ENCODE results near the gene SLC25A13. TPM values are rescaled to one million over a fixed set of nuclear protein-coding genes. Genes with fewer than 3 reads are reported as not detected.

Gene SLC25A13
- total and polyA plus RNA-seq, 9 of the 15 experiments (the other 6 are each of a cell fraction or from before 2014, with no cell fraction given) = 21.4 to 80.2 (median 58.7) TPM

- no peak for TF ChIP-seq GMEB1 (CRISPR knock-in tag; IDR thresholded peaks at IDR 0.05)
- TF ChIP-seq ZBTB40 (IDR thresholded peaks at IDR 0.05) = no peak
- no peak for TF ChIP-seq ZBTB40 (CRISPR knock-in tag; IDR thresholded peaks at IDR 0.05)
- TF ChIP-seq FOXA3 (CRISPR knock-in tag; conservative IDR thresholded peaks at IDR 0.05 in 1 of 2, IDR thresholded peaks at IDR 0.05 in 1 of 2) = no peak
- no peak for TF ChIP-seq SIN3B (IDR thresholded peaks at IDR 0.05; ENCODE audit: low read depth)
- no peak for TF ChIP-seq TRIM28 (IDR thresholded peaks at IDR 0.05)
- no peak for TF ChIP-seq ZNF79 (CRISPR knock-in tag; IDR thresholded peaks at IDR 0.05; ENCODE audit: low read depth)
- no peak; the same call in 1 of the 2 replicates for TF ChIP-seq EP400 (IDR thresholded peaks at IDR 0.05)
- no peak for TF ChIP-seq SMARCB1 (IDR thresholded peaks at IDR 0.05; ENCODE audit: insufficient read length, low read depth)
- TF ChIP-seq ZNF57 (CRISPR knock-in tag; IDR thresholded peaks at IDR 0.05) = no peak
- no peak for TF ChIP-seq ZNF77 (CRISPR knock-in tag; IDR thresholded peaks at IDR 0.05)
- peak; percentile 34; the same call in 1 of the 2 replicates for TF ChIP-seq TAL1 (IDR thresholded peaks at IDR 0.05)
- peak; percentile 73 for TF ChIP-seq ARID1B (IDR thresholded peaks at IDR 0.05)
- TF ChIP-seq CBX1 (IDR thresholded peaks at IDR 0.05; ENCODE audit: low read depth) = no peak
- TF ChIP-seq DPF2 (IDR thresholded peaks at IDR 0.05) = peak; percentile 47
- TF ChIP-seq ZNF655 (CRISPR knock-in tag; IDR thresholded peaks at IDR 0.05) = no peak
- no peak for TF ChIP-seq SMAD2 (IDR thresholded peaks at IDR 0.05; ENCODE audit: low read depth, low read length)
- TF ChIP-seq ZBED1 (IDR thresholded peaks at IDR 0.05) = no peak
- 0 out of 2 replicates have a peak, but pooled peaks have one; percentile 39 for TF ChIP-seq GATA2 (CRISPR knock-in tag; IDR thresholded peaks at IDR 0.05)
Observed at GRCh38 chr7:96218664-96219243, 103.1 kb downstream of the SLC25A13 start (continued).

All from K562 (cell line).